ENCODE data around the gene GPR137B. TPM values are rescaled to one million over a fixed set of nuclear protein-coding genes. Genes with fewer than 3 reads are reported as not detected.

GPR137B gene
- total RNA-seq, 1 donor from 2014 or later = 6.3 TPM

DNA sequence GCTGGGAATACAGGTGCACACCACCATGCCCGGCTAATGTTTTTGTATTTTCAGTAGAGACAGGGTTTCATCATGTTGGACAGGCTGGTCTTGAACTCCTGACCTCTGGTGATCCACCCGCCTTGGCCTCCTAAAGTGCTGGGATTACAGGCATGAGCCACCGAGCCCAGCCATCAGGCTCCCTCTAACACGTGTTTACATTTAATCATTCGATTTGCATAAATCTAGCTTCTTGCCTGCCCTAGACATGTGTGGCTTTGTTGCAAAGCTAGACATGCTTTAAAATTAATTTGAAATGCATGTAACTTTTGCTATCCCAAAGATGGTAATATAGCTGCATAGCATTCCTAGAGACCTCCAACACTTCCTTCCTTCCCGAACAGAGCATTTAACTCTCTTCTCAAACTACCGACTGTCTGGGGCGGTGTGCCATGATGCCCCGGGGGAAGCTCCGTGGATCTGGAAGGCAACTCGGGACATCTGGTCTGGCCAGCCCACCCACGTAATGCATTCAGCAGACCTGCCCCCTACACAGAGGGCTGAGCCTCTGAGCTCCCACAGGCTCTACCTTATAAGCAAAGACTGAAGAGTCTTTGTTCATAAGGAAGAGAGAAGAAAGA is 42.9 kb upstream of the GPR137B start:
- H3K36me3 ChIP-seq (ENCODE audit: control insufficient read depth, insufficient read depth, low read length) = no peaks in the 10 kb centered on the region
- FAIRE-seq (no peak), DNase-seq (ENCODE audit: low read depth) (no peak)
- no peak overlapping the region for H3K4me3 ChIP-seq (ENCODE audit: low read depth, low read length)
- no peaks in the 10 kb centered on the region for H3K27me3 ChIP-seq (ENCODE audit: control insufficient read depth, insufficient read depth, low read length)
- no peak for TF ChIP-seq CTCF (IDR thresholded peaks at IDR 0.05; ENCODE audit: insufficient read depth, low read length, severe bottlenecking)

GRCh38 chr1:236100799-236101198 is 41.5 kb upstream of the GPR137B start:
- no peak for TF ChIP-seq CTCF (IDR thresholded peaks at IDR 0.05; ENCODE audit: insufficient read depth, low read length, severe bottlenecking)
- DNase-seq (ENCODE audit: low read depth) = no peak
- H3K36me3 ChIP-seq (ENCODE audit: control insufficient read depth, insufficient read depth, low read length) = no peaks in the 10 kb centered on the region
- no peaks in the 10 kb centered on the region for H3K27me3 ChIP-seq (ENCODE audit: control insufficient read depth, insufficient read depth, low read length)
- H3K4me3 ChIP-seq (ENCODE audit: low read depth, low read length) = no peak overlapping the region
- FAIRE-seq = no peak

- FAIRE-seq (no peak), DNase-seq (ENCODE audit: low read depth) (no peak)
- no peak for TF ChIP-seq CTCF (IDR thresholded peaks at IDR 0.05; ENCODE audit: insufficient read depth, low read length, severe bottlenecking)
- Histone ChIP-seq H3K4me3 (ENCODE audit: low read depth, low read length) (no peak overlapping the region), H3K36me3 (ENCODE audit: control insufficient read depth, insufficient read depth, low read length) (no peaks in the 10 kb centered on the region), H3K27me3 (ENCODE audit: control insufficient read depth, insufficient read depth, low read length) (no peaks in the 10 kb centered on the region)
These were observed 40.8 kb upstream of the GPR137B start for GRCh38 chr1:236101233-236102200.

- Histone ChIP-seq H3K27me3 (ENCODE audit: control insufficient read depth, insufficient read depth, low read length) (no peaks in the 10 kb centered on the region), H3K36me3 (ENCODE audit: control insufficient read depth, insufficient read depth, low read length) (no peaks in the 10 kb centered on the region), H3K4me3 (ENCODE audit: low read depth, low read length) (no peak overlapping the region)
- FAIRE-seq (no peak), DNase-seq (ENCODE audit: low read depth) (no peak)
- TF ChIP-seq CTCF (IDR thresholded peaks at IDR 0.05; ENCODE audit: insufficient read depth, low read length, severe bottlenecking) = no peak
These were observed 39.7 kb upstream of the GPR137B start for GRCh38 chr1:236102611-236103010.

DNA sequence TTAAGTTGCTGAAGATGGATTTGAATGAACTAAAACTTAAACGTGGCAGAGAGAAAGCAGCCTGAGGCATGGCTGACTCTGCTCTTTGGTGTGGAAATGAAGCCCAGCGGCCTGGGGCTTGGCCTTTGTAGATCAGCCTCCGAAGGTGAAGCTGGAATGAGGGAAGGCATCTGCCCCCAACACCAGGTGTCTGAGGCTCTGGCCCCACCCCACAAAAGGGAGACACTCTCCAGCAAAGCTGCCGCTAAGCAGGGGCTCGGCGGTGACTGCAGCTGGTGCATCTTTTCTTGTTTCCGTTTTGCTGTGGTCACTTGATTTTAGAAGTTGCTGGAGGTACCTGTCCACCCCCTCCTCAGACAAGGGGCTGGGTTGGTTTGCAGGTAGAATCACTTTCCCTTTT is 39.3 kb upstream of the GPR137B start:
- DNase-seq (ENCODE audit: low read depth) (no peak), FAIRE-seq (no peak)
- Histone ChIP-seq H3K4me3 (ENCODE audit: low read depth, low read length) (no peak overlapping the region), H3K27me3 (ENCODE audit: control insufficient read depth, insufficient read depth, low read length) (no peaks in the 10 kb centered on the region), H3K36me3 (ENCODE audit: control insufficient read depth, insufficient read depth, low read length) (no peaks in the 10 kb centered on the region)
- TF ChIP-seq CTCF (IDR thresholded peaks at IDR 0.05; ENCODE audit: insufficient read depth, low read length, severe bottlenecking) = no peak
